Peyer's patch (tissue), 4 donors: ENCODE data around the gene PLEKHM3. TPM values are rescaled to one million over a fixed set of nuclear protein-coding genes. Genes with fewer than 3 reads are reported as not detected.

Experiments used
- DNase-seq, 3 donors: peaks; one replicate each; pipeline ENCODE4 v3.0.0-alpha.2; 2017 to 2019
- H3K27ac ChIP-seq, 4 donors: fragments of 200-600 bp; sonication (generic); one replicate each; pipeline ENCODE4 v1.5.1; 2016 to 2019
- H3K27me3 ChIP-seq, 2 donors: fragments of 200-600 bp; sonication (generic); one replicate each; pipeline ENCODE4 v1.5.1; 2019
- H3K36me3 ChIP-seq, 3 donors: fragments of 200-600 bp; sonication (generic); one replicate each; pipeline ENCODE4 v1.5.1; 2016 to 2019
- H3K4me1 ChIP-seq, 4 donors: fragments of 200-600 bp; sonication (generic); one replicate each; pipeline ENCODE4 v1.5.1; 2016 to 2019
- H3K4me3 ChIP-seq, 4 donors: fragments of 200-600 bp; sonication (generic); 1 replicate in 3 of 4; 2 replicates in 1 of 4; pipeline ENCODE4 v1.5.1; 2016 to 2019; ENCODE audit warnings: mild to moderate bottlenecking in 1 of 4
- H3K9me3 ChIP-seq, 4 donors: fragments of 200-600 bp; sonication (generic); one replicate each; pipeline ENCODE4 v1.5.1; 2016 to 2019; ENCODE audit warnings: mild to moderate bottlenecking in 1 of 4
- POLR2A ChIP-seq, 2 donors: fragments of 450-650 bp; IDR thresholded peaks; one replicate each; pipeline ENCODE4 v1.5.1; 2017; ENCODE audit warnings: antibody characterized with exemption in 2 of 2, mild to moderate bottlenecking in 2 of 2, moderate library complexity in 2 of 2
- total RNA-seq, 4 donors: library from RNA; depleted of rRNA; stranded (reverse); fragments of >200 nt; gene quantifications; one replicate each; pipeline ENCODE4 v1.1.0, GENCODE V29; 2016
- TF ChIP-seq, protein P1 (sequence below), 6 experiments: fragments of 450-650 bp in 4 of 6; fragments of 200-600 bp in 2 of 6; sonication (generic) in 1 of 6; IDR thresholded peaks; one replicate each; pipeline ENCODE4 v1.5.1; 2017 to 2019; ENCODE audit warnings: antibody characterized with exemption in 6 of 6, mild to moderate bottlenecking in 3 of 6, moderate library complexity in 1 of 6

The PLEKHM3 gene
- total RNA-seq, 4 donors from 2014 or later, result 14.4 to 45.4 (median 22.7) TPM

DNA sequence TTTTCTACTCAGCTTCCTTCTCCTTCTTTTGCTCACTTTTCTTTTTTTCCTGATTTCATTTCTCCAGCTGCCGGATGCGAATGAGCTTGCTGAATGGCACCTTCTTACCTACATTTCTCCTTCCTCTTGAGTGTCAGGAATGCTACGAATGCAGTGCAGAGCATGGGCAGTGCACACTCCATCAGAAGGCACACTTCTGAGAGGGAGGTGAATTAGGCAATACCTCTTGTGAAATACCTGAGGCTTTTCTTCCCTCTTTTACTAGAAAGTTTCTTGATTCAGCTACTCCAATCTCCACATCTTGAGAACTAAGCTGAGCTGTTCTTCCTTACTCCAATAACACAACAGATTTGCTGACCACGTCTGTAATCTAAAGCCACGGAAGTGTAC, 51.1 kb downstream of the PLEKHM3 start:
- peaks cover 0 to 20% (median 6%) of the 10 kb centered on the region in 4 donors for H3K4me1 ChIP-seq
- no peaks in the 10 kb centered on the region for H3K27me3 ChIP-seq
- TF ChIP-seq POLR2A (IDR thresholded peaks at IDR 0.05), result no peak
- TF ChIP-seq, protein P1, sequence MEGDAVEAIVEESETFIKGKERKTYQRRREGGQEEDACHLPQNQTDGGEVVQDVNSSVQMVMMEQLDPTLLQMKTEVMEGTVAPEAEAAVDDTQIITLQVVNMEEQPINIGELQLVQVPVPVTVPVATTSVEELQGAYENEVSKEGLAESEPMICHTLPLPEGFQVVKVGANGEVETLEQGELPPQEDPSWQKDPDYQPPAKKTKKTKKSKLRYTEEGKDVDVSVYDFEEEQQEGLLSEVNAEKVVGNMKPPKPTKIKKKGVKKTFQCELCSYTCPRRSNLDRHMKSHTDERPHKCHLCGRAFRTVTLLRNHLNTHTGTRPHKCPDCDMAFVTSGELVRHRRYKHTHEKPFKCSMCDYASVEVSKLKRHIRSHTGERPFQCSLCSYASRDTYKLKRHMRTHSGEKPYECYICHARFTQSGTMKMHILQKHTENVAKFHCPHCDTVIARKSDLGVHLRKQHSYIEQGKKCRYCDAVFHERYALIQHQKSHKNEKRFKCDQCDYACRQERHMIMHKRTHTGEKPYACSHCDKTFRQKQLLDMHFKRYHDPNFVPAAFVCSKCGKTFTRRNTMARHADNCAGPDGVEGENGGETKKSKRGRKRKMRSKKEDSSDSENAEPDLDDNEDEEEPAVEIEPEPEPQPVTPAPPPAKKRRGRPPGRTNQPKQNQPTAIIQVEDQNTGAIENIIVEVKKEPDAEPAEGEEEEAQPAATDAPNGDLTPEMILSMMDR (IDR thresholded peaks at IDR 0.05), result no peak
- no peak overlapping the region for H3K27ac ChIP-seq
- no peaks in the 10 kb centered on the region for H3K9me3 ChIP-seq
- H3K4me3 ChIP-seq, result no peak overlapping the region
- DNase-seq, result no peak
- H3K36me3 ChIP-seq, result peaks cover 0 to 14% (median 0%) of the 10 kb centered on the region in 3 donors

DNA sequence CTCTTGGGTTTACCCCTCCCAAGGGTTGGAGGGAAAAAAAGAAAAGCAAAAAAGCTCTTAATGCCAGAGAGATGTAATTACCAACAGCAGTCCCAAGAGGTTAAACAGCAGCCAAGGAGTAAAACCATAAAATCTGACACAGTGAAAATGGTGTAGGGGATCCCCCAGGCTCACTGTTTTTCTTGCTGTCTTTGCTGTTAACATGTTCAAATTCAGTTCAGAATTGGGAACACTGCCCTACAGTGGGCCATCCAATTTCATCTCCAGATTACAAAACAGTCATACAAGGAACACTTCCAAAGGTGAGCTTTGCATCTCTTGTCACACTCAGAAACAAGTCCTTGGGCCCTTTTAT, 54.5 kb downstream of the PLEKHM3 start:
- peak overlapping the region in 1 of 4 donors; percentile 48 for H3K27ac ChIP-seq
- H3K4me3 ChIP-seq, result no peak overlapping the region
- H3K4me1 ChIP-seq, result peaks cover 0 to 23% (median 6%) of the 10 kb centered on the region in 4 donors
- no peaks in the 10 kb centered on the region for H3K27me3 ChIP-seq
- DNase-seq, result no peak
- H3K36me3 ChIP-seq, result peaks cover 0 to under 1% (median 0%) of the 10 kb centered on the region in 3 donors
- H3K9me3 ChIP-seq, result no peaks in the 10 kb centered on the region
- TF ChIP-seq, protein P1 (IDR thresholded peaks at IDR 0.05), result peak in 1 of 6 experiments; percentile 11
- no peak for TF ChIP-seq POLR2A (IDR thresholded peaks at IDR 0.05)

- TF ChIP-seq POLR2A (IDR thresholded peaks at IDR 0.05), result no peak
- TF ChIP-seq, protein P1 (IDR thresholded peaks at IDR 0.05), result no peak
- peak overlapping the region in 1 of 4 donors; percentile 48 for H3K27ac ChIP-seq
These were observed 55.0 kb downstream of the PLEKHM3 start for GRCh38 chr2:207970147-207970825.

GRCh38 chr2:207969249-207969648, 56.1 kb downstream of the PLEKHM3 start:
- Histone ChIP-seq H3K4me3 (no peak overlapping the region), H3K27me3 (no peaks in the 10 kb centered on the region), H3K27ac (peak overlapping the region in 1 of 4 donors; percentile 48), H3K36me3 (no peaks in the 10 kb centered on the region), H3K9me3 (no peaks in the 10 kb centered on the region), H3K4me1 (peaks cover 0 to 23% (median 6%) of the 10 kb centered on the region in 4 donors)
- DNase-seq, result no peak
- no peak for TF ChIP-seq POLR2A (IDR thresholded peaks at IDR 0.05)
- TF ChIP-seq, protein P1 (IDR thresholded peaks at IDR 0.05), result no peak

More at GRCh38 chr2:207970147-207970825, 55.0 kb downstream of the PLEKHM3 start:
- peaks cover 0 to 23% (median 6%) of the 10 kb centered on the region in 4 donors for H3K4me1 ChIP-seq
- no peaks in the 10 kb centered on the region for H3K36me3 ChIP-seq
- no peaks in the 10 kb centered on the region for H3K27me3 ChIP-seq
- H3K9me3 ChIP-seq, result no peaks in the 10 kb centered on the region
- no peak overlapping the region for H3K4me3 ChIP-seq
- DNase-seq, result no peak

DNA sequence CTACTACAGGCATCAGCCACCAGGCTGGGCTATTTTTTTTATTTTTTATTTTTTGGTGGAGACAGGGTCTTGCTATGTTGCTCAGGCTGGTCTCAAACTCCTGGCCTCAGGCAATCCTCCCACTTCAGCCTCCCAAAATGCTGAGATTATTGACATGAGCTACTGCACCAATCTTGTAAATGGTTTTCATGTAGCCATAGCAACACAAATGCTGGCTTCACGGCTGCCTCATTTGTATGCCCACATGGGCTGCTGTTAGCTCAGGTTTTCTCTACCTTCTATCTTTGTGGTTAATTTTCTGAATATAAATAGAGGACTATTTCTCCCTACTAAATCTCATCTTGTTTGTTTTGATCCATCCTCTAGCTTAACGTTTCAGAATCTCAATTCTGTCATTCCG, 58.2 kb downstream of the PLEKHM3 start:
- peaks cover 0 to 23% (median 6%) of the 10 kb centered on the region in 4 donors for H3K4me1 ChIP-seq
- no peaks in the 10 kb centered on the region for H3K27me3 ChIP-seq
- H3K4me3 ChIP-seq, result no peak overlapping the region
- H3K27ac ChIP-seq, result no peak overlapping the region
- no peak for TF ChIP-seq POLR2A (IDR thresholded peaks at IDR 0.05)
- TF ChIP-seq, protein P1 (IDR thresholded peaks at IDR 0.05), result no peak
- H3K9me3 ChIP-seq, result no peaks in the 10 kb centered on the region
- no peak for DNase-seq
- H3K36me3 ChIP-seq, result peaks cover 0 to 1% (median 0%) of the 10 kb centered on the region in 3 donors
